NCI-H2081 treated with DMSO at 0.1 percent for 48 hours (cell line): ENCODE data around the gene CRP.
"Not testable (repeated sequence)": the region's sequence is repeated elsewhere in the genome, so short reads cannot be mapped to it uniquely, and the experiment has no call there.

Experiments
- DNase-seq: peaks from one replicate; lab custom pipeline; 2025; lab: John Stamatoyannopoulos, UW

CRP gene

GRCh38 chr1:159714529-159714928 is at the start of gene CRP:
CRP (minus strand) TSS chr1:159714589; CDS start chr1:159714485, 104 bp downstream.
- no peak for DNase-seq

DNA sequence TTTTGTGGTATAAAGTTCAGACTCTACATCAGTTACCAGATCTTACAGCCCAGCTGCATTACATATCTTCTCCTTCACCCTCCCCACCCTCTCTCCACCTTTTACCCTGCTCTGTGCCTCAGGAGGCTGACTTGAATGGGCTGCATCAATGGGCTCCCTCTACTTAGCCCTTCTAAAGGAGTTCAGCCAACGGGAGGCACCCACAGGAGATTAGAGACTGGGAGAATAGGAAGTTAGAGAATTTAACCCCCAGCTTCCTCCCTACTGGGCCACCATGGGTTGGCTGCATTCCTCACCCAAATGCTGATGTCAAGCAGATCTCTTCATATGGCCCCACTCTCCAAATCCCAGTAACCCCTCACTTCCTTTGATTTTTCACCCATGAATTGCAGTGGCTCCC is 49.3 kb upstream of the CRP start:
- DNase-seq: no peak

DNA sequence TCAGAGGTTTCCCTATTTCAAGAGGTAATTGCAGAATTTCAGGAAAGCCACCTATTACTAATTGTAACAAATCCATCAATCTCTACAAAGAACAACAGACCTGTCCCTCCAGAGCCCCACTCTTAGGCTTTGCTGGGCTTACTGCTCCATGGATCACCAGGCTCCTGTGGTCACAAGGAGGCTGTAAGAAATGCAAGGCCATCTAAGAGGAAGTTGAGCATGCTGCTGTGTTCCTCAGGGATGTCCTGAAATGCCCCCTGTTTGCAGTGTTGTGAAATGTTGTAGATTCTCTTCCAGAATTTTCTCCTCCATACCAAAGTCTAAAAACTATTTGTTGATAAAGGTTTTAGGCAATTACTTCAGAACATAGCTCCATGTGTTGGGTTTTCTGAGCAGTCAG is 42.0 kb upstream of the CRP start:
- no peak for DNase-seq

DNA sequence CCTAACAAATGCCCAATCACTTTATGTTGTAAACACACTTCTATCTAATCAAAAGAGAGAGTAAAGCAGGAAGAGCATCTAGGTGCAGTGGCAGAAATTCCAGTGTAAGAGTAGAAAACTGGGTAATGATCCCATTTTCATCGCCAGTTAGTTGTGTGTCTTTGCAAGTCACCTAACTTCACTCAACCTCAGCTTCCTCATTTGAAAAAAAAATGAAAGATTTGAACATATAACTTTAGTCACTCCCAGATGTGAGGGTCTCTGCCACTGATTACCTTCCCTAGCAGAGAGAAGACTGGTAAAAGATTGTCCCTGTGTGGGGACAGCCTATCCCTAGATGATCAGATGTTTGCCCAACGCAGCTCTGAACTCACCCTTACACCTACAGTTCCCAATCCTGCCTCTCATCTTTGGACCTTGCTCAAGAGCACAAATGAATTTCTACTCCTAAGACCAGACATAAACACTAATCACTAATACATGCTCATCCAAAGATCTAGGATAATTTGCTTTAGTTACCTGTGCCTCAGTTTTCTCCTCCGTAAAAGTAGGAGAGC is 41.1 kb upstream of the CRP start:
- no peak for DNase-seq

DNA sequence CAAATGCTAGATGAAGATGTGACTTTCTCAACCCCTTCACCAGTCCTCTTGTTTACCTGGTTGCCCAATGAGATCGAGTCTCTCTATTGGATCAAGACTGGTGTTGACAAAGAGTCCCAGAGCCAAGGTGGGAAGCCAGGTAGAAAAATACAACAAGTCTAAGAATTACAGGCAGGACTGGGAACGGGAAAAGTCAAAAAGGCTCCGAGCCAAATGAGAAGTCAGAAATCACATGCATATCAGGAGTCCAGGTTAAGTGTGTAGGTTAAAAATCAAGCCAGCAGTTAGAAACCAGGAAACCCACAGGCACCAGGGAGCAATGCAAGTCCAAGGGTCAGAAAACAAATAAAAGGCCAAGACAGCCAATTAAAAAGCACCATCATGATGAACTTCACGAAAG is 39.0 kb upstream of the CRP start:
- no peak for DNase-seq

DNA sequence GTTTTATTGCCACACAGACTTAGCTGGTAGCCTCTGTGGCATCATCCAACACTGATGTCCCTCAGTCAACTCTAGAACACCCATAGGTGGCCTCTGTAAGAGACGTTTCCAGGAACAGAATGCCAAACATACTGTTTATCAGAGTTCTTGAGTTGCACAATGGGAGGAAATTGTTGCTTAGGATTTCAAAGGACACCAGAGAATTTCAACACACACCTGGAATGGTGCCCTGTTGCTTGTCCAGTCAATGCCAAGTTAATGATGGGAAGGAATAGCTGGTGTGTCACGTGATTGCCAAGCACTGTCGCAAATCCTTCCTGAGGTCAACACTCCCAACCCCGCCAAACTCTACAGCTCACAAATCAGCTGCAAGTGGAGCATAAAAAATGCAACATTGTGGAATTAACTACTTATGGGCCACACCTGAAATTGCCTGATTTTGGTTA is 37.8 kb upstream of the CRP start:
- no peak for DNase-seq

DNA sequence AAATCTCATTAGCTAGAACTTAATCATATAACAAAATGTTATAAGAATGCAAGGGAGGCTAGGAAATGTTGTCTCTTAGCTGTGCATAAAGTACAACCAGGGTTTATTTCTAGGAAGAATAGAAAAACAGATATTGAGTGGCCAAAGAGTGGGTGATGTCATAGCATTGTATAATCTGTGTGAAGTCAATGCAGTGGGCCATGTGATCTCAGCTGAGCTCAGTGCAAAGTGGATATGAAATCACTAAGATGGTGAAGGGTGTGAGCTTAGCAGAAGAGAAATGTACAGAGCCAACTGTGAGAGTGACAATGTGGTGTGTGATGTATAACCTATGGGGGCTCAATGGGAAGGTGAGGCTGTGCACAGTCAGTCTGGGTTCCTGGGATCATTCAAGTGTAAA is 36.6 kb upstream of the CRP start:
- no peak for DNase-seq

DNA sequence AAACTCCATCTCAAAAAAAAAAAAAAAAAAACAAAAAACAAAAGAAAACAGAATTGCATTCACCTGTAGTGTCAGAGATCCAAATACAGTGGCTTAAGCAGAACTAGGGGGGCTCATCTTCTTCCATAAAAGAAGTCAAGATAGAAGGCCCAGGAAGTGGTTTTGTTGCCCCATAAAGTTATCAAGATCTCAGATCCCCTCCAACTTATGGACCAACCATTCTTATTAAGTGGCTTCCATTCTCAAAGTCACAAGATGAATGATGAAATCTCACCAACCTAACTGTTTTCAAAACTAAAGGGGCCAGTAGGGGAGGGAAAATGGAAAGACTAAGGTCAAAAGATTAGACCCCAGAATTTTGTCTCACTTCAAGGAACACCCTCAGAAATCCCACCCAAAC is 36.2 kb upstream of the CRP start:
- DNase-seq: no peak

DNA sequence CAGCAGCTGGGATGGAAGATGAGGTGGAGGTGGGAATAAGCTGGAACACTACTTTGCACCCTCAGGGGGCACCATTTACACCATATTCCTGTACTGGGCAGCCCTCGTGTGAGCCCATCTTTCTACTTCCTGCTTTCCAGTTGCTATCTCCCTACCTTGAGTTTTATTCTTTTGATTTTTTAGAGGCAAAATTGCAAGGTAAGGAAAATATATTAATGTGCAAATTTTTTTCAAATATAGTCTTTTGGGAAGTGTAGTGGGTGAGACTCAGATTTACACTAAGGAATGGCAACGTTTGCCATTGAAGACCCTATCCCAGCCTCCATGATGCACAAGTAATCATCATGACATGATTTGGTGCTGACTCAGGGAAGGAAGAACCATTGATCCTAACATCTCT is 35.2 kb upstream of the CRP start:
- no peak for DNase-seq

GRCh38 chr1:159748370-159748769 is 34.0 kb upstream of the CRP start:
- no peak for DNase-seq

DNA sequence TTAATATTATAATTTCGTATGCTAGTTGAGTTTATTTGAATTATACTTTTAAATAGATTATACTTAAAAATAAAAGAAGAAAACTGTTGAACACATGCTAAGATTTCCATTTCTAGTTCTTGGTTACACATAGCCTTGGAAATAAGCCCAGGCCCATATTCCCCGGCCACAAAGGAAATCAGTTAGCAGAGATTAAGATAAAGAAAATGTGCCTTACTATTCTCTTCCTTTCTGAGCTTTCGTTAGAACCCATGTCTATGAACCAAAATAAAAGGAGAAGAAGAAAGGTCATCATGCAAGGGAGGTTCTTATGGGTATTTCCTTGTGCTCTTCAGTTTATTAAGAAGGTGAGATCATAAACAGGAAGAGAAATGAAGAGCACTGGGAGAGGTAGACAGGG is 32.3 kb upstream of the CRP start:
- DNase-seq: no peak

DNA sequence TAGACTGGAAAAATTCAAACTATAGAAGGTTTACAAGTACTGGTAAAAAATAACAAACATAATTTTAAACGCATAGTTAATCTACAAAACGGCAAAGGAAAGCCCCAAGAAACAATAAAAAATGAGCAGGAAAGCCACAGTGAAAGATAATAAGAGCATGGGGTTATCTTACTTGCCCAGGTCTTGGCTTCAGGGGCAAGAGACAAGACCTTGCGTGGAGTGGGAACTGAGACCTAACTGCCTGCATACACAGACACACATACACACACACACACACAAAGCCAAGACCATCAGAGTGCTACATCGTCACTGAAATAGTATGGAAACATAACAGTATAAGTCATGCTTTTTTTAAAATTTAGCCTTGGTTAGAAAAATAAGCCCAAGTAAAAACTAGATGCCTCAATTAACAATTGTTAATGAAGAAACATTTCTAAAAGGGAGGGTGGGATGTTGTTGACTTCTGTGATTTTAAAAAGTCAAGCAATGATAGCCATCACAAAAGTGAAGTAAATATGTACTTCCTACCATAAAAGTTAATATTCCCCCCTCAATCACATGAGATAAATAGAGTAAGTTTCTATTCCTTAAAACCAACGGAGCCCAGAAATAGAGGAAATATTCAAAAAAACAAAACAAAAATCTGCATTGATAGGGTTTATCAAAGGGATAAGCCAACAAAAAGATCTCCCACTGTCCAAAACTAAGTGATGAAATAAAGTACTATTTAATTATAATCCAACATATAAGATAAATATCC is 29.4 kb upstream of the CRP start:
- DNase-seq: no peak

DNA sequence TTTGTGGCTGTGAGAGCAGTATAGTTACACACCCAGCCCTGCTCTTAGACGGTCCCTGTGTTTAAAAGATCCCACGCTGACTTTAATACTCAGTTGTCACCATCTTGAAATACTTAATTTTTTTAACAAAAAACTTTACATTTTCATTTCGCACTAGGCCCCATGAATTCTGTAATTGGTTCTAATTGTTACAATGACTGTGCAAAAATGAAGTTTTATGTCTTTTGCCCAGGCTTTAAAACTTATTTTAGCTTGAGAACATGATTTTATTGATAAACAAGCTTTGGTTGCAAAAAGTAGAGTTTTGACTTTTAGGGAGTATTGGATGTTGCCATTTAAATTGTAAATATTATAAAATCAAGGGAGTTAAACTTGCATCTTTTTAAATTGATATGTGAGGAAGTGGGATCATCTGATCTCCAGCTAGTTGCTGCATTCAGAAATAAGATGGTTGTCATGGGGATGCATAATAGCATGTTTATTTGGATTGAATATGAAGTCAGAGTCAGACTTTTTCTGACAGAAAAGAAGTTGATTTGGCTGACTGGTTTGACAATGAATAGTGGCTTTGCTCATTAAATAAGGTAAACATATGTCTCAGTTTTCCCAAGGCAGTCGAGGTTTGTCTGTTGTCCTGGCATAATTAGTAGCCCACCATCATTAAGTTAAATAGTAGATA is 23.0 kb upstream of the CRP start:
- no peak for DNase-seq

DNA sequence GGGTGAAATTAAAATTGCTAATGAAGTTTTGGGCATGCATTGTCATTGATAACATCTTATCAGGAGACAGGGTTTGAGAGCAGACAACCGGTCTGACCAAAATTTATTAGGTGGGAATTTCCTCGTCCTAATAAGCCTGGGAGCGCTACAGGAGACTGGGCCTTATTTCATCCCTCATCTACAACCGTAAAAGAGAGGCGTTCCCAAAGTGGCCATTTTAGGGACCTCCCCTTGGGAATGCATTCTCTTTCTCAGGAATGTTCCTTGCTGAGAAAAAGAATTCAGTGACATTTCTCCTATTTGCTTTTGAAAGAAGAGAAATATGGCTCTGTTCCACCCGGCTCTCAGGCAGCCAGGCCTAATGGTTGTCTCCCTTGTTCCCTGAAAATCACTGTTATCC is 8.8 kb upstream of the CRP start:
- not testable (repeated sequence) for DNase-seq

GRCh38 chr1:159719990-159720389 is 5.6 kb upstream of the CRP start:
- DNase-seq: no peak

- DNase-seq: no peak
Measured at GRCh38 chr1:159715855-159716254, 1.5 kb upstream of the CRP start.

DNA sequence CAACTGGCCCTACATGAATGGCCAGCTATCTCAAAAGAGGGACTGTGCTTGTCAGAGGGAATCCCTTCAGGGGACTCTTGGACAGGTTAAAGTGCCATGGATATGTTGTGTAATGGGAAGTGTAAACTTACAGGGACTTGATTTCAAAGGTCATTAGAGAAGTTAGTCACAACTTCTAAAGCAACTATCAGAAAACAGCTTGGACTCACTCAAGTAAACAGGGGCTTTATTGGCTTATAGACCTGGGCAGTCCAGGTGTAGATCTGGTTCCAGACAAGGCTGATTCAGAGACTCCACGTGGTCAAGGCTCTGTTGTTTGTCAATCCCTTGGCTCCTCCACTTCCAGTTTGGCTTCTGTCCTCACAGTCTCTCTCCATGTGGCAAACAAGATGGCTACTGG is 2.3 kb downstream of the CRP start:
- DNase-seq: no peak

DNA sequence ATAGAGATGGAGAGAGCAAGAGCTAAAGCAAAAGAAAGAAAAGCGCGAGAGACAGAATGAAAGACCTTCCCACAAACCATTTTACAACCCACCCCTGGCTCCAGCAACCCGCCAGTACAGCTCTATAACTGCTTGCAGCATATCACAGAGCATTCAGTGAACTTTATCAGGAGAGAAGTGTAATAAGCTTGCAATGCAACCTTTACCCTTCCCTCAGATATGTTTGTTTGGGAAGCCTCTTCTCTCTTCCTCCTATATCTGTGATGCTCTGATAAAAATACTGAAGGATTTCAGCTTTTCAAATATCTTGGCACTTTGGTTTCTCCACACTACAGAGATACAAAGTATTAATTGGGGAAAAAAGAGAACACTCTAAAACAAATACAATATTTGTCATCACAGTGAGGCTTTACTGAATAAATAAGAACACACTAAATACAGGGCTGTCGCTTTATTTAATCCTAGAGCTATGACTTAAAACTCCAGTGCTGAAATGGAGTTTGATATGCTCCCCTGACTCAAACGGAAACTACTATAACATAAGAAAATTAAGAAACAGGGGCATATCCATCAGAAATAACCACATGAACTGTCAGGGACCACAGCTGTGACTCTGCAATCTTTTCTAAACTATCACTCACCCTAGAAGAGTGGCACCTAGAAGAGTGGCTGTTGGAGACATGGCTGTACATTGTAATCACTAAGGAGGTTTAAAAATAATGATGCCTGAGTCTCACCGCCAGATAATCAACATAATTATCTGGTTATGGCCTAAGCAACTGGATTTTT is 6.7 kb downstream of the CRP start:
- no peak for DNase-seq

DNA sequence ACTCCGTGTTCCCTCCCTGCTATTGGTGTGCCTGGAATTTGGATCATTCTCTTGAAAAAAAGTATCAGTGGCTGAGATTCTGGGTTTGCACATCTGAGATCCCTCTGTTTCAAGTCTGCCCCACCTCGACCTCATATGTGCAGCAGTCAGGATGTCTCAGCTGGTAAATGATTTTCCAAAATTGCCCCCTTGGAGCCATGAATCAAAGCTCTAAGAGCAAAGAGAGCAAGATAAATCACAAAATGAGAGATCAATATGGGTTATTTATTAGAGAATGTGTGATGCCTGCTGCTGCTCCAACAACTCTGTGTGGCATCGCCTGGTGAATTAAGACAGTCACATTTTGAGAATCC is 8.5 kb downstream of the CRP start:
- DNase-seq: no peak

DNA sequence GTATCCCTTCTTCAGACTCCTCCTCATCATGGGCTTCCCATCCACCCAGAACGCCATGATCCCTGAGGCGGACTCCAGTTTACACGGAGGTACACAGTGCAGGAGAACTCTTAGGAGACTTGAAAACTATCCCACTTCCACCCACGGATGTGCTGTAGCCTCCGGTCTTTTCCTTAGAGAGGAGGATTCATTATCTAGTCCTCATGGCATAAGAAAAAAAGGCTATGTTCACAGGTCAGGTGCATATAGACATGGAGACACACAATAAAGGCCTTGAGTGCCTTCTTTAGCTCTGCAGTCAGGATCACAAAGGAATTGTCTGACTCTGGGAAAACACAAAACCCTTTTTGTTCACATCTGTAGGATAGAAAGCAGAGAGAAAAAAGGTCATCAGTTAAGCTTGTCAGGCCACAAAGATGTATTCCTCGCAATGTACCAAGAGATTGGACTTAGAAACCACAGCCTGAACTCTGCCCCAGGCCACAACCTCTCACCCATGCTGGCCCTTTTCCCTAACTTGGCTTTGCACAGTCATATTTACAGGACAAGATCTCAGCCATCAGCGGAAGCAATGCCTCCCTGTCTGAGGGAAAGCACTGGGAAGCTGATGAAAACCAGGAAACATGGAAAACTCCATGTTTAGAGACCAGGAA is 9.0 kb downstream of the CRP start:
- DNase-seq: no peak

GRCh38 chr1:159704481-159704880 is 9.9 kb downstream of the CRP start:
- DNase-seq: no peak

GRCh38 chr1:159700312-159700711 is 14.1 kb downstream of the CRP start:
- DNase-seq: no peak
